LNCAP (cell line): ENCODE data around the gene SYN1.

Experiments
- TF ChIP-seq, protein P1 (sequence below): fragments of 450-650 bp; IDR thresholded peaks from 2 replicates; pipeline ENCODE4 v1.5.1; 2017; ENCODE audit warnings: mild to moderate bottlenecking

Gene SYN1

DNA sequence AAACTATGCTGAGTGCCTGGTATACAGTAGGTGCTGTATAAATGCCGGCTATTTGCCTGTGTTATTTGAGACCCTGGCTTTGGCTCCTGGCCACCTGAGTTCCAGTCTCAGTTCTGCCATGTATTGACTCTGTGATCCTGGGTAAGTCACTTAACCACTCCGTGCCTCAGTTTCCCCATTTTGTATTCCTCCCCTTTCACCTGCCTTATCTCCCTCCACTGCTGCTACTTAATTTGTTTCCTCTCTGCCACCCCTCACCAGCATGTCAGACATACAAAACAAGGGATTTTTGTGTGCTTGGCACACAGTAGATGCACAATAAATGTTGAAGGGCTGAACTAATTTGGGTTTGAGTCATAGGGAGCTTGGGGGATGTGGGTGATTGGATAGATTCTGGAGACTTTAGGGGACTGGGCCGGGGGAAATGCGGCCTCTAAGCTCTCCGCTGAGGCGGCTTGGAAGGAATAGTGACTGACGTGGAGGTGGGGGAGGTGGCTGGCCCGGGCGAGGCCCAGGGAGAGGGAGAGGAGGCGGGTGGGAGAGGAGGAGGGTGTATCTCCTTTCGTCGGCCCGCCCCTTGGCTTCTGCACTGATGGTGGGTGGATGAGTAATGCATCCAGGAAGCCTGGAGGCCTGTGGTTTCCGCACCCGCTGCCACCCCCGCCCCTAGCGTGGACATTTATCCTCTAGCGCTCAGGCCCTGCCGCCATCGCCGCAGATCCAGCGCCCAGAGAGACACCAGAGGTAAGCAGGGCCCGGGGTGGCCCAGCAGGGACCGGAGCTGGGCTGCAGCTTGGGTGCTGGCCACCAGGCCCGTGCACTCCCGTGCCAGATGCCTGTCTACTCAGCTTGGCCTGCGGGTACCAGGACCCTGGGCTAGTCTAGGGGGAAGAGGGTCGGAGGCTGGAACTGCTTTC is 37.7 kb downstream of the SYN1 start, which contains the start of gene TIMP1:
TSS of gene TIMP1 (plus strand) at position 706 of the 917 bp plus-strand sequence. CDS start 980 bp downstream, outside the sequence.
- TF ChIP-seq, protein P1, sequence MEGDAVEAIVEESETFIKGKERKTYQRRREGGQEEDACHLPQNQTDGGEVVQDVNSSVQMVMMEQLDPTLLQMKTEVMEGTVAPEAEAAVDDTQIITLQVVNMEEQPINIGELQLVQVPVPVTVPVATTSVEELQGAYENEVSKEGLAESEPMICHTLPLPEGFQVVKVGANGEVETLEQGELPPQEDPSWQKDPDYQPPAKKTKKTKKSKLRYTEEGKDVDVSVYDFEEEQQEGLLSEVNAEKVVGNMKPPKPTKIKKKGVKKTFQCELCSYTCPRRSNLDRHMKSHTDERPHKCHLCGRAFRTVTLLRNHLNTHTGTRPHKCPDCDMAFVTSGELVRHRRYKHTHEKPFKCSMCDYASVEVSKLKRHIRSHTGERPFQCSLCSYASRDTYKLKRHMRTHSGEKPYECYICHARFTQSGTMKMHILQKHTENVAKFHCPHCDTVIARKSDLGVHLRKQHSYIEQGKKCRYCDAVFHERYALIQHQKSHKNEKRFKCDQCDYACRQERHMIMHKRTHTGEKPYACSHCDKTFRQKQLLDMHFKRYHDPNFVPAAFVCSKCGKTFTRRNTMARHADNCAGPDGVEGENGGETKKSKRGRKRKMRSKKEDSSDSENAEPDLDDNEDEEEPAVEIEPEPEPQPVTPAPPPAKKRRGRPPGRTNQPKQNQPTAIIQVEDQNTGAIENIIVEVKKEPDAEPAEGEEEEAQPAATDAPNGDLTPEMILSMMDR: no peak

- TF ChIP-seq, protein P1: no peak
Measured at GRCh38 chrX:47579537-47579936, 40.1 kb downstream of the SYN1 start.

- TF ChIP-seq, protein P1: no peak
Measured at GRCh38 chrX:47578692-47579091, 41.0 kb downstream of the SYN1 start.

GRCh38 chrX:47577901-47578300 is 41.8 kb downstream of the SYN1 start:
- TF ChIP-seq, protein P1: no peak

- TF ChIP-seq, protein P1: no peak
Measured at GRCh38 chrX:47577424-47577823, 42.2 kb downstream of the SYN1 start.

GRCh38 chrX:47576021-47576898 is 43.4 kb downstream of the SYN1 start:
- TF ChIP-seq, protein P1: no peak

- TF ChIP-seq, protein P1: no peak
Measured at GRCh38 chrX:47574547-47575301, 44.9 kb downstream of the SYN1 start.
